Suprapubic skin (tissue), 4 donors: ENCODE data around the gene PLA2R1. TPM values are rescaled to one million over a fixed set of nuclear protein-coding genes. Genes with fewer than 3 reads are reported as not detected.

Experiments
- DNase-seq, 2 donors: peaks; one replicate each; pipeline ENCODE4 v3.0.0-alpha.2; 2019; ENCODE audit warnings: low spot score in 2 of 2
- H3K27ac ChIP-seq: fragments of 200-600 bp; sonication (generic); one replicate; pipeline ENCODE4 v1.5.1; 2019
- H3K27me3 ChIP-seq: fragments of 200-600 bp; sonication (generic); one replicate; pipeline ENCODE4 v1.5.1; 2019
- H3K36me3 ChIP-seq: fragments of 200-600 bp; sonication (generic); one replicate; pipeline ENCODE4 v1.5.1; 2019
- H3K4me1 ChIP-seq: fragments of 200-600 bp; sonication (generic); one replicate; pipeline ENCODE4 v1.5.1; 2019
- H3K4me3 ChIP-seq: fragments of 200-600 bp; sonication (generic); one replicate; pipeline ENCODE4 v1.5.1; 2019; ENCODE audit warnings: mild to moderate bottlenecking
- H3K9me3 ChIP-seq: fragments of 200-600 bp; sonication (generic); one replicate; pipeline ENCODE4 v1.5.1; 2019
- EP300 ChIP-seq: sonication (generic); formaldehyde crosslinking; IDR thresholded peaks from one replicate; pipeline ENCODE4 v1.6.1; 2017; ENCODE audit warnings: antibody characterized with exemption
- POLR2A ChIP-seq, 2 donors: fragments of 450-650 bp; IDR thresholded peaks; one replicate each; pipeline ENCODE4 v1.6.1; 2017; ENCODE audit warnings: antibody characterized with exemption in 2 of 2, mild to moderate bottlenecking in 2 of 2, moderate library complexity in 2 of 2
- POLR2AphosphoS5 ChIP-seq, 3 donors: sonication (generic); formaldehyde crosslinking; IDR thresholded peaks; one replicate each; pipeline ENCODE4 v1.6.1; 2017; ENCODE audit warnings: antibody characterized with exemption in 3 of 3
- WGBS: methylation state at CpG from one replicate; pipeline ENCODE4 v1.1.5; 2018; 5-methylcytosine and 5-hydroxymethylcytosine counted together
- total RNA-seq, 4 donors: library from RNA; depleted of rRNA; stranded (reverse); fragments of >200 nt; gene quantifications; one replicate each; pipeline ENCODE4 v1.1.0, GENCODE V29; 2016
- TF ChIP-seq, protein P1 (sequence below), 2 donors: fragments of 200-600 bp in 1 of 2; fragments of 450-650 bp in 1 of 2; sonication (generic) in 1 of 2; IDR thresholded peaks; one replicate each; pipeline ENCODE4 v1.5.1; 2016 to 2019; ENCODE audit warnings: antibody characterized with exemption in 2 of 2, mild to moderate bottlenecking in 1 of 2, moderate library complexity in 1 of 2

The PLA2R1 gene
- total RNA-seq, 4 donors from 2014 or later = 31.3 to 68.8 (median 40.8) TPM

DNA sequence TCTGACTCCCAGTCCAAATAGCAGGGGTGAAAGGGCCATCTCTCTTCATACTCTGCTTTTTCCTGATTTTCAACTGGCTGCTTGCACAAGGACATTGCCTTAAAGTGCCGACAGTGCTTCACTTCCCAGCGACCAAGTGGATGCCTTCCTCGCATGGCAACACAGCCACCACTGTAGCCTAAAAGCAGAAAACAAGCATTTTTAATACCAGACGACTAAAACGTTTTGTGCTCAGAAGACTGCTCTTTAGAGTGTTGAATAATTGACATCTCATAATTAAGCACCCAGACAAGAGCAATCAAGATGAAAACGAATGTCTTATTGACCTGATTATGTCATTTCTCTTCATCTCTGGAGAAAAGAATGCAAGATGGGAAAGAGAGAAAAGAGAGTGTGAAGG, 75.2 kb downstream of the PLA2R1 start:
- H3K27me3 ChIP-seq = no peaks in the 10 kb centered on the region
- WGBS = 91% methylated on average over 6 of the region's 6 CpGs
- no peaks in the 10 kb centered on the region for H3K9me3 ChIP-seq
- no peak for TF ChIP-seq EP300
- no peak for TF ChIP-seq POLR2AphosphoS5 (IDR thresholded peaks at IDR 0.05)
- TF ChIP-seq, protein P1, sequence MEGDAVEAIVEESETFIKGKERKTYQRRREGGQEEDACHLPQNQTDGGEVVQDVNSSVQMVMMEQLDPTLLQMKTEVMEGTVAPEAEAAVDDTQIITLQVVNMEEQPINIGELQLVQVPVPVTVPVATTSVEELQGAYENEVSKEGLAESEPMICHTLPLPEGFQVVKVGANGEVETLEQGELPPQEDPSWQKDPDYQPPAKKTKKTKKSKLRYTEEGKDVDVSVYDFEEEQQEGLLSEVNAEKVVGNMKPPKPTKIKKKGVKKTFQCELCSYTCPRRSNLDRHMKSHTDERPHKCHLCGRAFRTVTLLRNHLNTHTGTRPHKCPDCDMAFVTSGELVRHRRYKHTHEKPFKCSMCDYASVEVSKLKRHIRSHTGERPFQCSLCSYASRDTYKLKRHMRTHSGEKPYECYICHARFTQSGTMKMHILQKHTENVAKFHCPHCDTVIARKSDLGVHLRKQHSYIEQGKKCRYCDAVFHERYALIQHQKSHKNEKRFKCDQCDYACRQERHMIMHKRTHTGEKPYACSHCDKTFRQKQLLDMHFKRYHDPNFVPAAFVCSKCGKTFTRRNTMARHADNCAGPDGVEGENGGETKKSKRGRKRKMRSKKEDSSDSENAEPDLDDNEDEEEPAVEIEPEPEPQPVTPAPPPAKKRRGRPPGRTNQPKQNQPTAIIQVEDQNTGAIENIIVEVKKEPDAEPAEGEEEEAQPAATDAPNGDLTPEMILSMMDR (IDR thresholded peaks at IDR 0.05) = no peak
- no peak for TF ChIP-seq POLR2A (IDR thresholded peaks at IDR 0.05)
- H3K27ac ChIP-seq = no peak overlapping the region
- H3K4me3 ChIP-seq = no peak overlapping the region
- peaks cover 9% of the 10 kb centered on the region for H3K4me1 ChIP-seq
- DNase-seq = no peak
- H3K36me3 ChIP-seq = peaks cover 16% of the 10 kb centered on the region

DNA sequence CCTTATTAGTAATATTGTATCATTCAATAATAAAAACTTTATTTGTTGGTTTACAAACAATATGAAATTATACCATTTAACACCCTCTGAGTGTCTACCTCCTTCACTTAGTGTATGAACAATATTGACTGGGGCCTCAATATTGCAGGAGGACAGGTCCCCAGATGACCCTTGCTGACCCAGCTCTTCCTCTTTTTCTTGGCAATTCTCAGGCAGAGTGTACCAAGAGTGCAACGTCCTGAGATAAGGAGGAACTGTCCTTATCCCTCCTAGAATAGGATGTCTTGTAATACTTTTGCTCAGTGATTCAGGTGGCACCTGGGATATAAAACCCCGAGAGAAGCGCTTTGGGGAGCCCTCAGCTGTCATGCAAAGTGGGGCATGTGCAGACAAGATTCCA, 76.8 kb downstream of the PLA2R1 start:
- Histone ChIP-seq H3K4me1 (peaks cover 16% of the 10 kb centered on the region), H3K36me3 (peaks cover 16% of the 10 kb centered on the region), H3K27ac (no peak overlapping the region), H3K27me3 (no peaks in the 10 kb centered on the region), H3K4me3 (no peak overlapping the region), H3K9me3 (no peaks in the 10 kb centered on the region)
- 85% methylated on average over 3 of the region's 3 CpGs for WGBS
- DNase-seq = no peak
- TF ChIP-seq POLR2AphosphoS5 (IDR thresholded peaks at IDR 0.05) = no peak
- no peak for TF ChIP-seq POLR2A (IDR thresholded peaks at IDR 0.05)
- TF ChIP-seq EP300 = no peak
- TF ChIP-seq, protein P1 (IDR thresholded peaks at IDR 0.05) = no peak

DNA sequence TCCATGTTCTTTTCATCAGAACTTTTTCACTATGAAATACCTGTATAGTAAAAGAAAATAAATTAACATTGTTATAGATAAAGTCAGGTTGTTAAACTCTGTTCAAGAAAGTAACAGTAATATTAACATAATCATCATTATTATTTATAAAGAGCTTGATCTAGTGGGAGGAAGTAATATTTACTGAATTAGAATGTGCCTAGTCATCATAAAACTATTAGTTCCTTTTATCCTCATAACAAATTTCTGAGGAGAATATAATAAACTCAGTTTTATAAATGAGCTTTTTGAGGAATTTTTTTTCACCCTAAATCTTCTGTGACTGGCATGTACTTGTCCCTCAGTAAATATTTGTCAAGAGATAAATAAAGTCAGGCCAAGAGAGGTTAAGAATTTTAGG, 78.4 kb downstream of the PLA2R1 start:
- TF ChIP-seq POLR2AphosphoS5 (IDR thresholded peaks at IDR 0.05) (no peak), POLR2A (IDR thresholded peaks at IDR 0.05) (no peak), EP300 (no peak)
- TF ChIP-seq, protein P1 (IDR thresholded peaks at IDR 0.05) = no peak
- Histone ChIP-seq H3K36me3 (peaks cover 18% of the 10 kb centered on the region), H3K27ac (peak overlapping the region; percentile 1)

DNA sequence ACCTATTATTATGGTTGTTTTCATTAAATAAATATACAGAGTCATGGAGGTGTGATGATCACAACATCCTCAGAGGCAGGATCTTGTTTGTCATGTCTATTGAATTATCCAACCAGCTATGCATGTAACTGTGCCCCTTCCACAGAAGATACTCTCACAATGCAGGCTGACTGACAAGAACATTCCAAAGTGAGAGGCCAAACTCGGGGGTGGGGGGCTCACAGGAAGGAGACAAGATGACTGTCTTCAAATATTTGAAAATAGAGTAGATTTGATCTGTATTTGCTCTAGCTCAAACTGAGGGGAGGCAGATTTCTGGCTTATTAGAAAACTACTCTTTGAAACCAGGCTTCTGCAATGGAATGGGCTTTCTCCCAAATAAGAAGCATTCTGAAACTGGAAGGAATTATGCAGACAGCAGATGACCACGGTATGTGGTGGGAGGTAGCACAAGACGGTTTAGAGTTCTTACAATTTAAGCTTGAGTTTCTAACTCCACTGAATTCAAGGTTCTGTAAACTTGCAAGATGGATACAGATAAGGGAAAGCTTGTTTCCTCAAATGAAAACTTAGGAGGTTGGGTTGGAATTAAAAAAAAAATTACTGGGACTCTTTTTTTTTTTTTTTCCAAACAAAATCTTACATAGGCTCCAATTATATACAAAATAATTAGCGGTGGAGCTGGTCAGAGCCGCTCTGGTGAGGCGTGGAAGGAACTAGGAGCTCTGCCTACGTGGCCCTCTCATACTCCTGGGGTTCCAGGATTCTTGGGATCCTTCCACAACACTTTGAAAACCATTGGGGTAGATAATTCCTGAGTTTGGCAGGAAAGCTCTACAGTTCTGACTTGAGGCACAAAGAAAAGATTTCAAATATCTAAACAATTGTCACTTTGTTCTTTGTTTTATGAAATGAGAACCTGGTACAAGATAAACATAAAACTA, 79.3 kb downstream of the PLA2R1 start:
- H3K4me3 ChIP-seq = no peak overlapping the region
- 58% methylated on average over 7 of the region's 7 CpGs for WGBS
- H3K9me3 ChIP-seq = no peaks in the 10 kb centered on the region
- no peaks in the 10 kb centered on the region for H3K27me3 ChIP-seq
- peaks cover 16% of the 10 kb centered on the region for H3K4me1 ChIP-seq
- DNase-seq = no peak
- H3K36me3 ChIP-seq = peaks cover 22% of the 10 kb centered on the region
- TF ChIP-seq POLR2AphosphoS5 (IDR thresholded peaks at IDR 0.05) (no peak), POLR2A (IDR thresholded peaks at IDR 0.05) (no peak)
- TF ChIP-seq, protein P1 (IDR thresholded peaks at IDR 0.05) = no peak
- peak overlapping the region; percentile 10 for H3K27ac ChIP-seq

More for the DNA sequence above, 78.4 kb downstream of the PLA2R1 start:
- DNase-seq = no peak
- H3K27me3 ChIP-seq = no peaks in the 10 kb centered on the region
- peaks cover 16% of the 10 kb centered on the region for H3K4me1 ChIP-seq
- no peak overlapping the region for H3K4me3 ChIP-seq
- H3K9me3 ChIP-seq = no peaks in the 10 kb centered on the region

DNA sequence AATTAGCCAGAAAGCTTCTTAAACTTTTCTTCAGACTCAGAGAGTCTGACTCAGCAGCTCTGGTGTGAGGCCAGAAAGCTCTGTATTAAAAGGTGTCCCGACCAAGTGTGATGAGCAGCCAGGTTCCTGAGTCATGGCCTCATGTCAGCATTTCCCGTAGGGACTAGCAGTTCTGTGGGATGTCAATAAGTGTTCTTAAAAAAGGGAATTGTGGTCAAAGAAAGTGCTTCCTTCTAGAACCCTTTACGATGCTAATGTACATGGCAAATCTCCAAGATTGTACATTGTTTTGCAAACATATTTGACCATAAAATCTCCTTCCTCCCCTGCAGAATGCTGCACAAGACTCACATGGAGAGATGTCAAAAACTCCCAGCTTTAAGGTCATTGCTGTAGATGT, 80.1 kb downstream of the PLA2R1 start:
- no peak overlapping the region for H3K4me3 ChIP-seq
- peaks cover 16% of the 10 kb centered on the region for H3K4me1 ChIP-seq
- H3K36me3 ChIP-seq = peaks cover 22% of the 10 kb centered on the region
- peak overlapping the region; percentile 12 for H3K27ac ChIP-seq
- no peak for TF ChIP-seq POLR2A (IDR thresholded peaks at IDR 0.05)
- no peak for TF ChIP-seq POLR2AphosphoS5 (IDR thresholded peaks at IDR 0.05)
- TF ChIP-seq EP300 = no peak
- TF ChIP-seq, protein P1 (IDR thresholded peaks at IDR 0.05) = no peak
- DNase-seq = no peak
- no peaks in the 10 kb centered on the region for H3K27me3 ChIP-seq
- 10% methylated on average over 3 of the region's 3 CpGs for WGBS
- no peaks in the 10 kb centered on the region for H3K9me3 ChIP-seq
